Epithelial cell of esophagus (primary cell): ENCODE results near the gene SFXN5.
"Not testable (repeated sequence)": the region's sequence is repeated elsewhere in the genome, so short reads cannot be mapped to it uniquely, and the experiment has no call there.

ENCODE experiments used
- DNase-seq: peaks from one replicate; pipeline ENCODE4 v3.0.0; 2010; ENCODE audit warnings: low read depth
- H3K4me3 ChIP-seq: 2 replicates; pipeline ENCODE4 v1.5.1; 2011; ENCODE audit warnings: mild to moderate bottlenecking, low read length, control low read depth
- CTCF ChIP-seq: IDR thresholded peaks from 2 replicates; pipeline ENCODE4 v1.5.1; 2011; ENCODE audit warnings: low read depth, mild to moderate bottlenecking, low read length, control low read depth, inconsistent platforms; ENCODE audit not compliant: insufficient read depth; ENCODE audit errors: missing control alignments

The SFXN5 gene

GRCh38 chr2:73069041-73069854 lies 2.3 kb downstream of the SFXN5 start:
- H3K4me3 ChIP-seq = peak overlapping the region; percentile 81
- TF ChIP-seq CTCF = no peak
- peak; percentile 33 for DNase-seq

- DNase-seq = peak; percentile 92
- H3K4me3 ChIP-seq = no peak overlapping the region
- no peak for TF ChIP-seq CTCF
These were observed 3.4 kb downstream of the SFXN5 start for GRCh38 chr2:73068147-73068546.

- no peak for DNase-seq
- no peak for TF ChIP-seq CTCF
- H3K4me3 ChIP-seq = no peak overlapping the region
These were observed 4.5 kb downstream of the SFXN5 start for GRCh38 chr2:73067043-73067442.

GRCh38 chr2:73065070-73065469 lies 6.4 kb downstream of the SFXN5 start:
- DNase-seq, H3K4me3 ChIP-seq: not testable (repeated sequence)

GRCh38 chr2:73063909-73064875 lies 7.3 kb downstream of the SFXN5 start:
- peak; percentile 80 for DNase-seq
- TF ChIP-seq CTCF = no peak
- no peak overlapping the region for H3K4me3 ChIP-seq

- TF ChIP-seq CTCF = no peak
- DNase-seq = no peak
- H3K4me3 ChIP-seq = no peak overlapping the region
These were observed 8.0 kb downstream of the SFXN5 start for GRCh38 chr2:73063472-73063871.

GRCh38 chr2:73059106-73059505 lies 12.4 kb downstream of the SFXN5 start:
- TF ChIP-seq CTCF = no peak
- no peak overlapping the region for H3K4me3 ChIP-seq
- no peak for DNase-seq
